IMR-90 (cell line): ENCODE data around the gene SIK3. TPM values are rescaled to one million over a fixed set of nuclear protein-coding genes. Genes with fewer than 3 reads are reported as not detected.

Experiments used
- ATAC-seq: fragments of 200-7000 bp; cut with Tn5 transposase; 2 replicates; pipeline ENCODE4 v1.9.1; 2020; ENCODE audit warnings: low read depth, mild to moderate bottlenecking, moderate library complexity
- BruUV-seq: library from RNA; stranded (reverse); fragments of 400-500 nt; replicated peaks from 2 replicates; lab custom pipeline; 2021; lab: Mats Ljungman, UMichigan
- CTCF ChIA-PET: fragments of 300-600 bp; formaldehyde crosslinking; extraction: SDS; loops from one replicate; lab custom pipeline; 2021; ENCODE audit warnings: antibody characterized with exemption; lab: Yijun Ruan, JAX
- POLR2A ChIA-PET: fragments of 300-600 bp; sonication (Branson Sonifier 250); formaldehyde crosslinking; loops from one replicate; lab custom pipeline; 2022; ENCODE audit warnings: antibody characterized with exemption; ENCODE audit not compliant: unreplicated experiment; lab: Charles Lee
- DNase-seq: peaks from one replicate; pipeline ENCODE4 v3.0.0; 2013
- H2AFZ ChIP-seq: replicated peaks from 2 replicates; pipeline ENCODE3; 2013; ENCODE audit warnings: low read length, mild to moderate bottlenecking; ENCODE audit not compliant: poor library complexity
- H2AK5ac ChIP-seq: 2 replicates; pipeline ENCODE4 v1.6.1; 2013; ENCODE audit warnings: low read depth, low read length, inconsistent platforms
- H2AK9ac ChIP-seq: replicated peaks from 2 replicates; pipeline ENCODE3; 2013; ENCODE audit warnings: mild to moderate bottlenecking, low read depth, low read length, moderate library complexity; ENCODE audit not compliant: poor library complexity
- H2BK120ac ChIP-seq: 2 replicates; pipeline ENCODE4 v1.6.1; 2013; ENCODE audit warnings: low read depth, low read length, inconsistent platforms
- H2BK15ac ChIP-seq: 3 replicates; pipeline ENCODE4 v1.6.1; 2013; ENCODE audit warnings: low read depth, low read length, inconsistent platforms
- H2BK20ac ChIP-seq: 2 replicates; pipeline ENCODE4 v1.6.1; 2013; ENCODE audit warnings: low read depth, mild to moderate bottlenecking, inconsistent platforms, low read length, moderate library complexity
- H2BK5ac ChIP-seq: 2 replicates; pipeline ENCODE4 v1.6.1; 2013; ENCODE audit warnings: mild to moderate bottlenecking, low read depth, low read length, inconsistent platforms; ENCODE audit not compliant: poor library complexity, severe bottlenecking
- H3K14ac ChIP-seq: replicated peaks from 2 replicates; pipeline ENCODE4 v1.6.1; 2013; ENCODE audit warnings: low read depth, low read length, inconsistent platforms
- H3K18ac ChIP-seq: 2 replicates; pipeline ENCODE4 v1.6.1; 2013; ENCODE audit warnings: low read depth, low read length, control low read depth
- H3K23ac ChIP-seq: 2 replicates; pipeline ENCODE4 v1.6.1; 2013; ENCODE audit warnings: low read depth, low read length, inconsistent platforms
- H3K27ac ChIP-seq: 2 replicates; pipeline ENCODE4 v1.5.1; 2013; ENCODE audit warnings: mild to moderate bottlenecking, control low read depth, low read length; ENCODE audit not compliant: insufficient read depth
- H3K27me3 ChIP-seq: 2 replicates; pipeline ENCODE4 v1.6.1; 2013; ENCODE audit warnings: low read length; ENCODE audit not compliant: control insufficient read depth, insufficient read depth
- H3K36me3 ChIP-seq: 2 replicates; pipeline ENCODE4 v1.6.1; 2013; ENCODE audit warnings: low read length, mixed read lengths; ENCODE audit not compliant: control insufficient read depth, insufficient read depth
- H3K4ac ChIP-seq: 2 replicates; pipeline ENCODE4 v1.6.1; 2013; ENCODE audit warnings: low read depth, low read length, inconsistent platforms
- H3K4me1 ChIP-seq: 2 replicates; pipeline ENCODE4 v1.6.1; 2013; ENCODE audit warnings: low read length, mixed read lengths; ENCODE audit not compliant: control insufficient read depth, insufficient read depth
- H3K4me2 ChIP-seq: 2 replicates; pipeline ENCODE4 v1.6.1; 2013; ENCODE audit warnings: low read depth, mild to moderate bottlenecking, control low read depth, low read length, moderate library complexity
- H3K4me3 ChIP-seq: 2 replicates; pipeline ENCODE4 v1.5.1; 2013; ENCODE audit warnings: low read depth, mild to moderate bottlenecking, control low read depth, low read length, moderate library complexity; ENCODE audit not compliant: insufficient read depth
- H3K56ac ChIP-seq: 2 replicates; pipeline ENCODE4 v1.6.1; 2013; ENCODE audit warnings: low read length, inconsistent platforms; ENCODE audit not compliant: insufficient read depth; ENCODE audit errors: extremely low read depth
- H3K79me1 ChIP-seq, 2 experiments: 2 replicates each; pipeline ENCODE4 v1.6.1; 2013; ENCODE audit warnings: low read length in 2 of 2, inconsistent platforms in 1 of 2, low read depth in 1 of 2
- H3K9ac ChIP-seq: 2 replicates; pipeline ENCODE4 v1.6.1; 2013; ENCODE audit warnings: low read depth, low read length, control low read depth
- H3K9me1 ChIP-seq: 2 replicates; pipeline ENCODE4 v1.6.1; 2013; ENCODE audit warnings: low read length, inconsistent platforms; ENCODE audit not compliant: insufficient read depth
- H3K9me3 ChIP-seq: 2 replicates; pipeline ENCODE4 v1.6.1; 2013; ENCODE audit warnings: low read length; ENCODE audit not compliant: control insufficient read depth, insufficient read depth
- H4K20me1 ChIP-seq: 2 replicates; pipeline ENCODE4 v1.6.1; 2013; ENCODE audit warnings: low read length, inconsistent platforms; ENCODE audit not compliant: insufficient read depth
- H4K5ac ChIP-seq: 2 replicates; pipeline ENCODE4 v1.6.1; 2013; ENCODE audit warnings: mild to moderate bottlenecking, low read depth, low read length, control low read depth
- H4K8ac ChIP-seq, 2 experiments: 2 replicates each; pipeline ENCODE4 v1.6.1; 2013; ENCODE audit warnings: low read depth in 2 of 2, low read length in 2 of 2, control low read depth in 1 of 2, inconsistent platforms in 1 of 2
- H4K91ac ChIP-seq: 2 replicates; pipeline ENCODE4 v1.6.1; 2013; ENCODE audit warnings: low read depth, low read length, inconsistent platforms; ENCODE audit not compliant: insufficient read depth
- ELK1 ChIP-seq: fragments of 150-350 bp; IDR thresholded peaks from 2 replicates; pipeline ENCODE4 v1.6.1; 2016; ENCODE audit warnings: low read depth, mild to moderate bottlenecking, low read length, moderate library complexity, borderline replicate concordance
- POLR2A ChIP-seq: IDR thresholded peaks from 2 replicates; pipeline ENCODE4 v1.6.1; 2012; ENCODE audit warnings: mild to moderate bottlenecking, low read depth, low read length
- USF2 ChIP-seq: fragments of 150-350 bp; IDR thresholded peaks from 2 replicates; pipeline ENCODE4 v1.6.1; 2017; ENCODE audit warnings: mild to moderate bottlenecking, antibody characterized with exemption, low read length, low read depth
- WGBS, 2 experiments: methylation state at CpG; one replicate each; pipeline versions ENCODE4 v1.1.5 to v1.1.7; 2013; ENCODE audit warnings: missing lambda C conversion rate in 2 of 2; ENCODE audit not compliant: insufficient read length in 1 of 2; ENCODE audit errors: extremely low coverage in 2 of 2; 5-methylcytosine and 5-hydroxymethylcytosine counted together
- dilution Hi-C: fragments of 300-500 bp; cut with HindIII; formaldehyde crosslinking; loops from one replicate; pipeline ENCODE4 v1.14.3; 2018; ENCODE audit warnings: low sequenced_read_pairs; ENCODE audit not compliant: unreplicated experiment
- in situ Hi-C: fragments of 300-500 bp; cut with MboI; formaldehyde crosslinking; loops from 3 replicates; pipeline ENCODE4 v1.14.3; 2019; ENCODE audit warnings: low sequenced_read_pairs, inconsistent platforms, mixed read lengths
- intact Hi-C: fragments of 100-400 bp; cut with micrococcal nuclease; formaldehyde crosslinking; loops from 2 replicates; pipeline ENCODE4 v1.10.0; 2022
- polyA plus RNA-seq, 3 experiments: library from polyadenylated mRNA; depleted of rRNA; stranded (reverse); fragments of >200 nt; gene quantifications; 2 replicates each; pipeline ENCODE4 v1.2.3, GENCODE V29; 2012; ENCODE audit warnings: low replicate concordance in 1 of 3
- total RNA-seq: library from RNA; depleted of rRNA; stranded (reverse); fragments of >200 nt; gene quantifications from 2 replicates; pipeline ENCODE4 v1.2.3, GENCODE V29; 2012

SIK3 gene
- total and polyA plus RNA-seq, 2 of the 4 experiments (the other 2 are of a cell fraction): 8.2 to 9.1 TPM

GRCh38 chr11:117020287-117020686 lies 77.9 kb downstream of the SIK3 start:
- Histone ChIP-seq H3K14ac (no peak overlapping the region), H3K27me3 (no peaks in the 10 kb centered on the region), H3K4ac (no peak overlapping the region), H3K56ac (no peak overlapping the region), H4K5ac (no peak overlapping the region), H2BK15ac (no peak overlapping the region), H3K36me3 (no peaks in the 10 kb centered on the region), H3K9me1 (no peaks in the 10 kb centered on the region), H3K4me1 (no peaks in the 10 kb centered on the region), H2AFZ (no peak overlapping the region), H4K8ac (no peak overlapping the region), H4K91ac (no peak overlapping the region), H2BK120ac (no peak overlapping the region), H2AK5ac (no peak overlapping the region), H3K79me1 (peaks cover 21 to 52% of the 10 kb centered on the region in 2 experiments), H4K20me1 (peaks cover 6% of the 10 kb centered on the region; the same call in 1 of the 2 replicates), H3K4me3 (no peak overlapping the region), H3K9me3 (no peaks in the 10 kb centered on the region), H2AK9ac (no peak overlapping the region), H3K23ac (no peak overlapping the region), H3K27ac (no peak overlapping the region), H3K9ac (no peak overlapping the region), H2BK5ac (no peak overlapping the region), H2BK20ac (no peak overlapping the region), H3K4me2 (no peak overlapping the region), H3K18ac (no peak overlapping the region)
- BruUV-seq: no TSS peak
- WGBS, 2 experiments: no CpG with 5 or more reads among the region's 1 CpG
- in situ Hi-C loops (no loop called here), dilution Hi-C loops (no loop called here), intact Hi-C loops (no loop called here)
- DNase-seq (no peak), ATAC-seq (no peak)
- ChIA-PET CTCF (no interaction called here), POLR2A (no interaction called here)
- no peak for TF ChIP-seq USF2
- no peak for TF ChIP-seq POLR2A
- no peak for TF ChIP-seq ELK1
